Mesothelial cell of epicardium (in vitro differentiated cells): ENCODE results near the gene PADI3. TPM values are rescaled to one million over a fixed set of nuclear protein-coding genes. Genes with fewer than 3 reads are reported as not detected.

Source experiments
- DNase-seq, 2 experiments: peaks; one replicate each; pipeline ENCODE4 v3.0.0; 2021; ENCODE audit warnings: low spot score in 2 of 2; ENCODE audit not compliant: unreplicated experiment in 2 of 2
- H3K27ac Mint-ChIP-seq: 2 replicates; pipeline ENCODE4 v1.8.0; 2021; ENCODE audit warnings: mixed read lengths
- H3K27me3 Mint-ChIP-seq: 2 replicates; pipeline ENCODE4 v1.8.0; 2021; ENCODE audit warnings: low read depth, mixed read lengths
- H3K36me3 Mint-ChIP-seq: 2 replicates; pipeline ENCODE4 v1.8.0; 2021; ENCODE audit warnings: mixed read lengths
- H3K4me1 Mint-ChIP-seq: 2 replicates; pipeline ENCODE4 v1.8.0; 2021; ENCODE audit warnings: mixed read lengths
- H3K4me3 Mint-ChIP-seq: 2 replicates; pipeline ENCODE4 v1.8.0; 2021; ENCODE audit warnings: mild to moderate bottlenecking, moderate library complexity, mixed read lengths
- H3K9me3 Mint-ChIP-seq: 2 replicates; pipeline ENCODE4 v1.8.0; 2021; ENCODE audit warnings: mixed read lengths
- CTCF ChIP-seq: fragments of 200-600 bp; sonication (generic); IDR thresholded peaks from one replicate; pipeline ENCODE4 v1.5.0; 2021; ENCODE audit warnings: antibody characterized with exemption; ENCODE audit not compliant: unreplicated experiment
- total RNA-seq: library from RNA; stranded (reverse); gene quantifications from 3 replicates; pipeline ENCODE4 v1.2.1, GENCODE V29; 2021

PADI3 gene
- total RNA-seq, 1 donor from 2014 or later = not detected

GRCh38 chr1:17305576-17306095, 56.7 kb downstream of the PADI3 start:
- DNase-seq = no peak
- Mint-ChIP-seq H3K4me3 (no peak overlapping the region), H3K27me3 (no peaks in the 10 kb centered on the region), H3K27ac (no peak overlapping the region), H3K4me1 (peaks cover 6% of the 10 kb centered on the region), H3K36me3 (peaks cover 5% of the 10 kb centered on the region), H3K9me3 (peaks cover 14% of the 10 kb centered on the region)
- no peak for TF ChIP-seq CTCF

GRCh38 chr1:17306407-17306806, 57.5 kb downstream of the PADI3 start:
- H3K4me3 Mint-ChIP-seq = no peak overlapping the region
- peaks cover 5% of the 10 kb centered on the region for H3K36me3 Mint-ChIP-seq
- TF ChIP-seq CTCF = no peak
- peaks cover 6% of the 10 kb centered on the region for H3K4me1 Mint-ChIP-seq
- H3K27ac Mint-ChIP-seq = no peak overlapping the region
- no peak for DNase-seq
- H3K9me3 Mint-ChIP-seq = peaks cover 14% of the 10 kb centered on the region
- no peaks in the 10 kb centered on the region for H3K27me3 Mint-ChIP-seq

- H3K4me1 Mint-ChIP-seq = peaks cover 6% of the 10 kb centered on the region
- H3K9me3 Mint-ChIP-seq = peaks cover 12% of the 10 kb centered on the region
- H3K4me3 Mint-ChIP-seq = no peak overlapping the region
- peaks cover 2% of the 10 kb centered on the region for H3K36me3 Mint-ChIP-seq
- H3K27ac Mint-ChIP-seq = no peak overlapping the region
- TF ChIP-seq CTCF = no peak
- no peak for DNase-seq
- H3K27me3 Mint-ChIP-seq = no peaks in the 10 kb centered on the region
These were observed 58.0 kb downstream of the PADI3 start for GRCh38 chr1:17306921-17307320.

GRCh38 chr1:17307329-17307728, 58.4 kb downstream of the PADI3 start:
- Mint-ChIP-seq H3K27me3 (peaks cover under 1% of the 10 kb centered on the region), H3K4me3 (no peak overlapping the region), H3K36me3 (no peaks in the 10 kb centered on the region), H3K4me1 (peaks cover 7% of the 10 kb centered on the region), H3K9me3 (peaks cover 8% of the 10 kb centered on the region), H3K27ac (no peak overlapping the region)
- TF ChIP-seq CTCF = no peak
- DNase-seq = no peak

GRCh38 chr1:17307946-17308345, 59.0 kb downstream of the PADI3 start, which contains the start of gene PADI4:
TSS of gene PADI4 (plus strand) at chr1:17308197. CDS start at chr1:17308223, 26 bp downstream.
- Mint-ChIP-seq H3K36me3 (no peaks in the 10 kb centered on the region), H3K27me3 (peaks cover 3% of the 10 kb centered on the region), H3K4me3 (no peak within 1 kb of the TSS), H3K4me1 (peaks cover 9% of the 10 kb centered on the region), H3K27ac (no peak within 1 kb of the TSS), H3K9me3 (peaks cover 1% of the 10 kb centered on the region)
- DNase-seq = no peak
- TF ChIP-seq CTCF = no peak

GRCh38 chr1:17308593-17308992, 59.7 kb downstream of the PADI3 start:
- no peaks in the 10 kb centered on the region for H3K9me3 Mint-ChIP-seq
- H3K36me3 Mint-ChIP-seq = no peaks in the 10 kb centered on the region
- H3K27ac Mint-ChIP-seq = no peak overlapping the region
- peaks cover 9% of the 10 kb centered on the region for H3K4me1 Mint-ChIP-seq
- TF ChIP-seq CTCF = no peak
- DNase-seq = no peak
- H3K4me3 Mint-ChIP-seq = no peak overlapping the region
- peaks cover 3% of the 10 kb centered on the region for H3K27me3 Mint-ChIP-seq
